VCaP (cell line): Measurements from ENCODE around the gene TMEM51.

Experiments used
- H3K27ac ChIP-seq: fragments of 450-650 bp; 2 replicates; pipeline ENCODE4 v1.5.1; 2017
- TF ChIP-seq, protein P1 (sequence below): fragments of 450-650 bp; conservative IDR thresholded peaks from 2 replicates; pipeline ENCODE4 v1.5.1; 2017; ENCODE audit warnings: mild to moderate bottlenecking, moderate library complexity

Gene TMEM51

DNA sequence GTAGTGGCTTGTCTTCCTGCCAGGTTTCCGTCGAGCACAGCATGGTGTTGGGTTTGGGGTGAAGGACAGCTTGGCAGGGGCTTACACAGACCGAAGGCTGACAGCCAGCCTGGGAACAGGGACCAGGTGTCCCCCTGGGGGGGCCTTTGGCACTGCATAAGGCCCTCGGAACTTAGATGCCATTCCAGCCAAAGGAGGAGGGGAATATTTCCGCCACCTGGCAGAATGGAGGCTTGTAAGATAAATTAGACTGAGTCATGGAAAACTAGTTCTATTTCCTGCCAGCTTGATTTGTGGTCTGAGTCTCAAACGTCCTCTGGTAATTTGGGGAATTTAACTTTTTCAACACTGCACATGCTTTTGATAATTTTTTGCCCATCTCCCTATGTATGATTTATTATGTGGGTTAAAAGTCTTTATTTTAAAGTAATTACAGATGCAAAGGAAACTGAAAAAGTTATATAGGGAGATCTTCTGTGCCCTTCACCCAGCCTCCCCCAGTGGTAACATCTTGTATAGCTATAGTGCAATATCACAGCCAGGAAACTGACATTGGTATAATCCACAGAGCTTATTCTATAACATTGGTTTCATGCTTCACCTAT lies 11.5 kb upstream of the TMEM51 start:
- H3K27ac ChIP-seq: no peak overlapping the region
- TF ChIP-seq, protein P1, sequence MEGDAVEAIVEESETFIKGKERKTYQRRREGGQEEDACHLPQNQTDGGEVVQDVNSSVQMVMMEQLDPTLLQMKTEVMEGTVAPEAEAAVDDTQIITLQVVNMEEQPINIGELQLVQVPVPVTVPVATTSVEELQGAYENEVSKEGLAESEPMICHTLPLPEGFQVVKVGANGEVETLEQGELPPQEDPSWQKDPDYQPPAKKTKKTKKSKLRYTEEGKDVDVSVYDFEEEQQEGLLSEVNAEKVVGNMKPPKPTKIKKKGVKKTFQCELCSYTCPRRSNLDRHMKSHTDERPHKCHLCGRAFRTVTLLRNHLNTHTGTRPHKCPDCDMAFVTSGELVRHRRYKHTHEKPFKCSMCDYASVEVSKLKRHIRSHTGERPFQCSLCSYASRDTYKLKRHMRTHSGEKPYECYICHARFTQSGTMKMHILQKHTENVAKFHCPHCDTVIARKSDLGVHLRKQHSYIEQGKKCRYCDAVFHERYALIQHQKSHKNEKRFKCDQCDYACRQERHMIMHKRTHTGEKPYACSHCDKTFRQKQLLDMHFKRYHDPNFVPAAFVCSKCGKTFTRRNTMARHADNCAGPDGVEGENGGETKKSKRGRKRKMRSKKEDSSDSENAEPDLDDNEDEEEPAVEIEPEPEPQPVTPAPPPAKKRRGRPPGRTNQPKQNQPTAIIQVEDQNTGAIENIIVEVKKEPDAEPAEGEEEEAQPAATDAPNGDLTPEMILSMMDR: no peak

DNA sequence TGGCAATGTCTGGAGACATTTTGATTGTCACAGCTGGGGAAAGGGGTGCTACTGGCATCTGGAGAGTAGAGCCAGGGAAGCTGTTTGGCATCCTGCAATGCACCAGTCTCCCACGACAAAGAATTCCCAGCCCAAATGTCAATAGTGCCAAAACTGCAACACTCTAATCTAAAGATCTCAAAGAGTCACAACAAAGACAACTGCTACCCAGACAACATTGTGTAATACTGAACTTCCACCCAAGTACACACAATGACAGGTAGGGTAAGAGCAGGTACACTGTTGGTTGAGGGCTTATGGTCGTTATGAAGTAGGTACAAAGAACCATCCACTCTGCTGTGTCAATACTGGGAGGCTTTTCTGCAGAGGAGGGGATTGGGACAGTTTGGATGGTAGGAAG lies 8.2 kb upstream of the TMEM51 start:
- TF ChIP-seq, protein P1: no peak

DNA sequence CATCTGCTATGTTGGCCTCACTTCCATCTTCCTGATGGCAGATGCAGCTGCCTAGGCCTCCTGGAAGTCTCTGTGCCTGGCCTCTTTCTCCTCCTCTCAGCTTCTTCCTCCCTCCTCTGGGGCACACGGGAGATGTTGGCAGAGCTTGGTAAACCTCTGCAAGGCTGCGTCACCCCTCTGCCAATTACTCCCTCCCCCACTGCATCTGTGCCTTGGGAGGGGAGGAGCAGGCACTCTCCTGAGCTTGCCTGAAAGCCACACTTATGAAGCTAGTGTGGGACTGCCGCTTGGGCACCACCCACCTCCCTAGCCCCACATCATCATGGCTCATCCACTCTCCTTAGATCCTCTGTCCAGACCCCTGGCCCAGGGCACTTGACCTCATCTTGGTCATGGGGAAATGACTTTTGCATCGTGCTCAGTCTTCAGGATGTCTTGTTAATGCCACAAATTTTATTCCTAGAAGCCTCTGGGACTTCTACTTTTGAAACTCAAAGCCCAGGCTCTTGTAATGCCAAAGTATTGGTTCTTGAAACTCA lies 7.3 kb upstream of the TMEM51 start:
- H3K27ac ChIP-seq: no peak overlapping the region
- TF ChIP-seq, protein P1: no peak

More for the DNA sequence above, 8.2 kb upstream of the TMEM51 start:
- H3K27ac ChIP-seq: no peak overlapping the region

DNA sequence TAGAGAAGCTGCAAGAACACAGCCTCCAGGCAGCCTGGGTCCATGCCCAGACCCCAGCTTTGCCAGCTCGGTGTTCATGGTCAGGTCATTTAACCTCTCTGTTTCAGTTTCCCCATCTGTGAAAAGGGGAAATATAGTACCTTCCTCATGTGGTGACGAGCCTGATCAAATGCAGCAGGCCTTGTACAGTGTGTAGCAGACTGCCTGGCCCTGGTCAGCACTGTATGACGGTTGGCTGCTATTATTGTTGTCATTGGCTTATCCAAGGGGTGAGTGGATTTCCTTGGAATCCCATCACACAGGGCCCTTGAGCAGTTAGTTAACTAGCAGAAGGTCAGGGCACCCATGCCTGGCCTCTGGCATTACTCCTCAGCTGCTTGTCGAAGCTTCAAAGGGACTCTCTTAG lies 6.6 kb upstream of the TMEM51 start:
- TF ChIP-seq, protein P1: no peak
- no peak overlapping the region for H3K27ac ChIP-seq

DNA sequence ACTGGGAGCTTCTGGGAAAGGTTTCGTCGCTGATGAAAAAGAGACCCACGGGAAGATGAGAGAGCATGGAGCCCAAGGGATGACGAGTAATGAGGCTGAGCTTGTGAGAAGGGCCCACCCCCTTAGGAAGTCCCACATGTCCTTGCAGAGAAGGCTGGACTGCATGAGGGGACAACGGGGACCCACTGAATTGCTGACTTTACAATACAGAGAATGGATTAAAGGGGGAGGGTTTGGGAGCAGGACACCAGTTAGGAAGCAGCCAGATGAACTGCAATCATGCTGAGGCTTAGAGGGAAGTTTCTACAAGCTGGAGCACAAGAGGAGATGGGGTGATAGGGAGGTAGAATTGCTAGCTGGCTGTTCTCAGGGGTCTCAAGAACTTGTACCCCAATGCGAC lies 5.5 kb upstream of the TMEM51 start:
- H3K27ac ChIP-seq: no peak overlapping the region

DNA sequence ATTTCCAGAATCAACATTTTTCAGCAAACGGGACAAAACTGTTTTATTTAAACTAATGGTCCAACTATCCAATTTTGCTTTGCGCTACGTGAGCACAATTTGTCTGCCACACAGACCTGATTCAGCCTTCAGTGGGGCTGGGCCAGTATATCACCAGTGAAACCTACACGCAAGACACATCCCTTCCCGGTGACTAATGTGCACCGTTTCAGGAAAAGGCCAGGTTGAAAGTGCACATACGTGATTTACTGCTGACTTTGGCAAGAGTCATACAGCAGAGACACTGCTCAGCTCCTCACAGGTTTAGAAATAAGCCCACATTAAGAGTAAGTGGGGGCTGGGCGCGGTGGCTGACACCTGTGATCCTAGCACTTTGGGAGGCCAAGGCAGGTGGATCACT lies 5.1 kb upstream of the TMEM51 start:
- no peak overlapping the region for H3K27ac ChIP-seq
- TF ChIP-seq, protein P1: no peak

More for the DNA sequence above, 5.5 kb upstream of the TMEM51 start:
- TF ChIP-seq, protein P1: no peak

DNA sequence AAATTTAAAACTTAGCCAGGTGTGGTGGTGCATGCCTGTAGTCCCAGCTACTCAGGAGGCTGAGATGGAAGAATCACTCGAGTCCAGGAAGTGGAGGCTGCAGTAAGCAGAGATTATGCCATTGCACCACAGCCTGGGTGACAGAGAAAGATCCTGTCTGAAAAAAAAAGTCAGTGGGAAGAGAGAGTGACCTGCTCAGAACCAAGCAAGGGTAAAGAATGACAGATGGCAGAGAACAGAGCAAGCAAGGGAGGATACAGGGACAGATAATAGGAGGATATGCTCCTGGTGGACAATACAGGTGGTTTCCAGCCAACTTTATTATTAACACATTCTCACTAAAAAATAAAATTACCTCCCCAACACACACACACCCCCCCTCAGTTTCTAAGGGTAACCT lies 4.6 kb upstream of the TMEM51 start:
- H3K27ac ChIP-seq: no peak overlapping the region
- TF ChIP-seq, protein P1: no peak
